OCI-LY7 (cell line): ENCODE results near the gene PHLDB1.

Experiments
- EZH2phosphoT487 ChIP-seq: fragments of 200-600 bp; sonication (generic); IDR thresholded peaks from 2 replicates; pipeline ENCODE4 v1.6.1; 2018; ENCODE audit warnings: low read depth, borderline replicate concordance, mild to moderate bottlenecking, mixed run types, antibody characterized with exemption, low read length, moderate library complexity, mixed read lengths
- TF ChIP-seq, protein P1 (sequence below): fragments of 200-600 bp; sonication (generic); conservative IDR thresholded peaks from 2 replicates; pipeline ENCODE4 v1.5.1; 2014; ENCODE audit warnings: mild to moderate bottlenecking, antibody characterized with exemption, low read length, moderate library complexity, mixed read lengths

DNA sequence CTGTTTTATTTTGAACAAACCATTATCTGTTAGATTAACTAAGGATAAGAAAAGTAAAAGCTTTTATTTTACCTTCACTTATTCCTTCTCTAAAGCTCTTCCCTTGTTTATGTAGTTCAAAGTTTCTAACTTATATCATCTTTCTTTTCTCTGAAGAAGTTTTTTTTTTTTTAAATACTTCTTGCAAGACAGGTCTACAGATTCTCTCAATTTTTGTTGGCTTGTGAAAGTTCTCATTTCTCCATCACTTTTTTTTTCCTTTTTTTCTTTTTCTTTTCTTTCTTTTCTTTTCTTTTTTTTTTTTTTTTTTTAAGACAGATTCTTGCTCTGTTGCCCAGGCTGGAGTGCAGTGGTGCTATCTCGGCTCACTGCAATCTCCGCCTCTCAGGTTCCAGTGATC lies 76.8 kb downstream of the PHLDB1 start:
- TF ChIP-seq, protein P1, sequence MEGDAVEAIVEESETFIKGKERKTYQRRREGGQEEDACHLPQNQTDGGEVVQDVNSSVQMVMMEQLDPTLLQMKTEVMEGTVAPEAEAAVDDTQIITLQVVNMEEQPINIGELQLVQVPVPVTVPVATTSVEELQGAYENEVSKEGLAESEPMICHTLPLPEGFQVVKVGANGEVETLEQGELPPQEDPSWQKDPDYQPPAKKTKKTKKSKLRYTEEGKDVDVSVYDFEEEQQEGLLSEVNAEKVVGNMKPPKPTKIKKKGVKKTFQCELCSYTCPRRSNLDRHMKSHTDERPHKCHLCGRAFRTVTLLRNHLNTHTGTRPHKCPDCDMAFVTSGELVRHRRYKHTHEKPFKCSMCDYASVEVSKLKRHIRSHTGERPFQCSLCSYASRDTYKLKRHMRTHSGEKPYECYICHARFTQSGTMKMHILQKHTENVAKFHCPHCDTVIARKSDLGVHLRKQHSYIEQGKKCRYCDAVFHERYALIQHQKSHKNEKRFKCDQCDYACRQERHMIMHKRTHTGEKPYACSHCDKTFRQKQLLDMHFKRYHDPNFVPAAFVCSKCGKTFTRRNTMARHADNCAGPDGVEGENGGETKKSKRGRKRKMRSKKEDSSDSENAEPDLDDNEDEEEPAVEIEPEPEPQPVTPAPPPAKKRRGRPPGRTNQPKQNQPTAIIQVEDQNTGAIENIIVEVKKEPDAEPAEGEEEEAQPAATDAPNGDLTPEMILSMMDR, result no peak
- no peak for TF ChIP-seq EZH2phosphoT487
